Measurements from ENCODE around the gene ZGLP1. TPM values are rescaled to one million over a fixed set of nuclear protein-coding genes. Genes with fewer than 3 reads are reported as not detected.

Gene ZGLP1
- total RNA-seq, 1 donor from 2014 or later = 2.3 TPM

GRCh38 chr19:10329555-10329954 lies 19.9 kb upstream of the ZGLP1 start:
- no peak for DNase-seq (ENCODE audit: low read depth)
- TF ChIP-seq CTCF (IDR thresholded peaks at IDR 0.05; ENCODE audit: insufficient read depth, low read length, poor library complexity, severe bottlenecking) = no peak
- Histone ChIP-seq H3K4me3 (ENCODE audit: low read depth, low read length) (no peak overlapping the region), H3K27me3 (ENCODE audit: control insufficient read depth, insufficient read depth, low read length) (no peaks in the 10 kb centered on the region), H3K36me3 (ENCODE audit: control insufficient read depth, insufficient read depth, low read length) (peaks cover 6% of the 10 kb centered on the region)

GRCh38 chr19:10328558-10329429 lies 19.2 kb upstream of the ZGLP1 start:
- TF ChIP-seq CTCF (IDR thresholded peaks at IDR 0.05; ENCODE audit: insufficient read depth, low read length, poor library complexity, severe bottlenecking) = no peak
- Histone ChIP-seq H3K36me3 (ENCODE audit: control insufficient read depth, insufficient read depth, low read length) (peaks cover 6% of the 10 kb centered on the region), H3K4me3 (ENCODE audit: low read depth, low read length) (no peak overlapping the region), H3K27me3 (ENCODE audit: control insufficient read depth, insufficient read depth, low read length) (no peaks in the 10 kb centered on the region)
- DNase-seq (ENCODE audit: low read depth) = no peak

GRCh38 chr19:10327793-10328192 lies 18.2 kb upstream of the ZGLP1 start:
- TF ChIP-seq CTCF (IDR thresholded peaks at IDR 0.05; ENCODE audit: insufficient read depth, low read length, poor library complexity, severe bottlenecking) = no peak
- no peak overlapping the region for H3K4me3 ChIP-seq (ENCODE audit: low read depth, low read length)
- DNase-seq (ENCODE audit: low read depth) = no peak
- H3K36me3 ChIP-seq (ENCODE audit: control insufficient read depth, insufficient read depth, low read length) = peaks cover 6% of the 10 kb centered on the region
- H3K27me3 ChIP-seq (ENCODE audit: control insufficient read depth, insufficient read depth, low read length) = no peaks in the 10 kb centered on the region

GRCh38 chr19:10325732-10326131 lies 16.1 kb upstream of the ZGLP1 start:
- TF ChIP-seq CTCF (IDR thresholded peaks at IDR 0.05; ENCODE audit: insufficient read depth, low read length, poor library complexity, severe bottlenecking) = no peak
- Histone ChIP-seq H3K4me3 (ENCODE audit: low read depth, low read length) (no peak overlapping the region), H3K36me3 (ENCODE audit: control insufficient read depth, insufficient read depth, low read length) (peaks cover 6% of the 10 kb centered on the region), H3K27me3 (ENCODE audit: control insufficient read depth, insufficient read depth, low read length) (no peaks in the 10 kb centered on the region)
- no peak for DNase-seq (ENCODE audit: low read depth)

GRCh38 chr19:10321874-10322835 lies 12.5 kb upstream of the ZGLP1 start:
- no peak for TF ChIP-seq CTCF (IDR thresholded peaks at IDR 0.05; ENCODE audit: insufficient read depth, low read length, poor library complexity, severe bottlenecking)
- H3K36me3 ChIP-seq (ENCODE audit: control insufficient read depth, insufficient read depth, low read length) = peaks cover 5% of the 10 kb centered on the region
- DNase-seq (ENCODE audit: low read depth) = no peak
- no peaks in the 10 kb centered on the region for H3K27me3 ChIP-seq (ENCODE audit: control insufficient read depth, insufficient read depth, low read length)
- no peak overlapping the region for H3K4me3 ChIP-seq (ENCODE audit: low read depth, low read length)

All from kidney epithelial cell (primary cell).